Nephron progenitor cell (in vitro differentiated cells): ENCODE results near the gene TRIM45.

ENCODE experiments used
- DNase-seq: peaks from one replicate; pipeline ENCODE4 v3.0.0; 2021
- H3K27ac Mint-ChIP-seq: 2 replicates; pipeline ENCODE4 v1.8.0; 2021; ENCODE audit warnings: mild to moderate bottlenecking, moderate library complexity, mixed read lengths
- H3K27me3 Mint-ChIP-seq: 2 replicates; pipeline ENCODE4 v1.8.0; 2021; ENCODE audit warnings: mild to moderate bottlenecking, low read depth, mixed read lengths; ENCODE audit not compliant: poor library complexity
- H3K36me3 Mint-ChIP-seq: 2 replicates; pipeline ENCODE4 v1.8.0; 2021; ENCODE audit warnings: low read depth, mixed read lengths
- H3K4me1 Mint-ChIP-seq: 2 replicates; pipeline ENCODE4 v1.8.0; 2021; ENCODE audit warnings: mixed read lengths
- H3K4me3 Mint-ChIP-seq: 2 replicates; pipeline ENCODE4 v1.8.0; 2021; ENCODE audit warnings: mild to moderate bottlenecking, moderate library complexity, mixed read lengths
- H3K9me3 Mint-ChIP-seq: 2 replicates; pipeline ENCODE4 v1.8.0; 2021; ENCODE audit warnings: mild to moderate bottlenecking, moderate library complexity, mixed read lengths
- TF ChIP-seq, protein P1 (sequence below): fragments of 200-600 bp; sonication (generic); IDR thresholded peaks from 2 replicates; pipeline ENCODE4 v1.5.0; 2021; ENCODE audit warnings: antibody characterized with exemption

Gene TRIM45, protein sequence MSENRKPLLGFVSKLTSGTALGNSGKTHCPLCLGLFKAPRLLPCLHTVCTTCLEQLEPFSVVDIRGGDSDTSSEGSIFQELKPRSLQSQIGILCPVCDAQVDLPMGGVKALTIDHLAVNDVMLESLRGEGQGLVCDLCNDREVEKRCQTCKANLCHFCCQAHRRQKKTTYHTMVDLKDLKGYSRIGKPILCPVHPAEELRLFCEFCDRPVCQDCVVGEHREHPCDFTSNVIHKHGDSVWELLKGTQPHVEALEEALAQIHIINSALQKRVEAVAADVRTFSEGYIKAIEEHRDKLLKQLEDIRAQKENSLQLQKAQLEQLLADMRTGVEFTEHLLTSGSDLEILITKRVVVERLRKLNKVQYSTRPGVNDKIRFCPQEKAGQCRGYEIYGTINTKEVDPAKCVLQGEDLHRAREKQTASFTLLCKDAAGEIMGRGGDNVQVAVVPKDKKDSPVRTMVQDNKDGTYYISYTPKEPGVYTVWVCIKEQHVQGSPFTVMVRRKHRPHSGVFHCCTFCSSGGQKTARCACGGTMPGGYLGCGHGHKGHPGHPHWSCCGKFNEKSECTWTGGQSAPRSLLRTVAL

DNA sequence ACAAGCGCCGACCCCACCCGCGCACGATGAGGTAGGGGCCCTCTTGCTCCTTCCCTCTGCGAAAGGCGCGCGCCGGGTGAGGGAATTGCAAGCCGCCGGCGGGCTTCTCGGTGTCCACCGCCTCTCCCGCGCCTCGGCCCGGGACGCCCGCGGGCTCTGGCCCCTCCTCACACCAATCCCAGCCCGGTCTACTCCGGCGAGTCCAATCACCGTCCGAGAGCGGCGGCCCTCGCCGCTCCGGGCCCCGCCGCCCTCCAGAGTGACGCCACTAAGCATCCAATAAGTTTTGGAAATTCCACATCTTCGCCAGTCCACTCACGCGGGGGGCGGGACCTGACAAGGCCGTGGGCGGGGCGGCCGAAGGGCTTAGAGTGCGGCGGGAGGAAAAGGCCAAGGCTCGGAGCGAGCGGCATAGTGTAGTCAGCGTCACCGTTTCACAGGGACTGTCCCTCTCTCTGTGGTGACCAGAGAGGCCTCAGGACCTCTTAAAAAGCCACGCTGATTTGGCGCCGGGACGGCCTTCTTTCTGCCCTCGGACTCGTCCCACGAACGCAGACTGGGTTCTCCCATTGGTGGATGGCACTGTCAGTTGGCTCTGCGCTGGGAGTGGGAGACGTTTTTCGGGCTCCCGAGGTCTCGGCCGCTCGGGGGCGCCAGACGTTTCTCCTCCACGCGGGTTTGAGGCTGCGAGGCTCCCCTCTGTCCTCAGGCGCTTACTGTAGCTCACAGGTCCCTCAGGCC, at the start of gene TRIM45:
Gene TRIM45, minus strand, starts transcription at position 161 of the 741 bp plus-strand sequence. CDS start 548 bp downstream, outside the sequence.
- Mint-ChIP-seq H3K27me3 (peaks cover under 1% of the 10 kb centered on the region), H3K4me3 (peak within 1 kb of the TSS; percentile 86), H3K27ac (peak within 1 kb of the TSS; percentile 69), H3K4me1 (peaks cover 33% of the 10 kb centered on the region), H3K9me3 (no peaks in the 10 kb centered on the region), H3K36me3 (peaks cover 23% of the 10 kb centered on the region)
- DNase-seq, result peak; percentile 96
- TF ChIP-seq, protein P1, sequence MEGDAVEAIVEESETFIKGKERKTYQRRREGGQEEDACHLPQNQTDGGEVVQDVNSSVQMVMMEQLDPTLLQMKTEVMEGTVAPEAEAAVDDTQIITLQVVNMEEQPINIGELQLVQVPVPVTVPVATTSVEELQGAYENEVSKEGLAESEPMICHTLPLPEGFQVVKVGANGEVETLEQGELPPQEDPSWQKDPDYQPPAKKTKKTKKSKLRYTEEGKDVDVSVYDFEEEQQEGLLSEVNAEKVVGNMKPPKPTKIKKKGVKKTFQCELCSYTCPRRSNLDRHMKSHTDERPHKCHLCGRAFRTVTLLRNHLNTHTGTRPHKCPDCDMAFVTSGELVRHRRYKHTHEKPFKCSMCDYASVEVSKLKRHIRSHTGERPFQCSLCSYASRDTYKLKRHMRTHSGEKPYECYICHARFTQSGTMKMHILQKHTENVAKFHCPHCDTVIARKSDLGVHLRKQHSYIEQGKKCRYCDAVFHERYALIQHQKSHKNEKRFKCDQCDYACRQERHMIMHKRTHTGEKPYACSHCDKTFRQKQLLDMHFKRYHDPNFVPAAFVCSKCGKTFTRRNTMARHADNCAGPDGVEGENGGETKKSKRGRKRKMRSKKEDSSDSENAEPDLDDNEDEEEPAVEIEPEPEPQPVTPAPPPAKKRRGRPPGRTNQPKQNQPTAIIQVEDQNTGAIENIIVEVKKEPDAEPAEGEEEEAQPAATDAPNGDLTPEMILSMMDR, result peak; percentile 57

DNA sequence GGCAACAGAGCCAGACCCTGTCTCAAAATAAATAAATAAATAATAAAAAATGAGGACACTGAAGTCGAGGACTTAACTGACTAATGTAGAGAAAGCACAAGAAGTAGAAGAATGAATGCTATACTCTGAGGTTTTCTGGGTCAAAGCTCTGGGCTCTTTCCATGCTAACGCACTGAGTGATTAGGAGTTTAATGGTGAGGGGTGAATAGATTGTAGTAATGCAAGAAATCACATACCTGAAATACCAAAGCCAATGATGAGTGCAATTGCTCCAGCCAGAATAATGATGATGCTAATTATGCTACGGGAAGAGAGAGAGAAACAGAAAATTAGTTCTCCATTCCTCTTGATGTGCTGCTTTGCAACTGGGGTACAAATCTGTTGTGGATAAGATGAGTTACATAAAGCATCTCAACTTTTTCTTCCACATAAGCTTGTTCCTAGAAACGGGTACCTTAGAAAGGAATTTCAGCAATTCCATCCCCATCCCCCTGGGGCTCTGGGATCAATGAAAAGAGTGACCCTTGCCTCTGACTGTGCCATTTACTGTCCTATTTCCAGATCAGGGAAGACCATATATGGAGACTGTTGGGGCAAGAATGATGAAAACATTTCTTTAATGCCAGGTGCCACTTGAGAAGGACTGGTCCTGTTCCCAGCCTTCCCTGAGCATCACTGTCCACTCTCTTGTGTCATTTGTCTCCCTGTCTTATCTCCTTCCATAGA, 48.5 kb upstream of the TRIM45 start:
- Mint-ChIP-seq H3K9me3 (peaks cover 9% of the 10 kb centered on the region), H3K4me1 (peaks cover 4% of the 10 kb centered on the region), H3K36me3 (no peaks in the 10 kb centered on the region), H3K27me3 (peaks cover 4% of the 10 kb centered on the region), H3K4me3 (no peak overlapping the region), H3K27ac (no peak overlapping the region)
- TF ChIP-seq, protein P1, result no peak
- DNase-seq, result no peak

DNA sequence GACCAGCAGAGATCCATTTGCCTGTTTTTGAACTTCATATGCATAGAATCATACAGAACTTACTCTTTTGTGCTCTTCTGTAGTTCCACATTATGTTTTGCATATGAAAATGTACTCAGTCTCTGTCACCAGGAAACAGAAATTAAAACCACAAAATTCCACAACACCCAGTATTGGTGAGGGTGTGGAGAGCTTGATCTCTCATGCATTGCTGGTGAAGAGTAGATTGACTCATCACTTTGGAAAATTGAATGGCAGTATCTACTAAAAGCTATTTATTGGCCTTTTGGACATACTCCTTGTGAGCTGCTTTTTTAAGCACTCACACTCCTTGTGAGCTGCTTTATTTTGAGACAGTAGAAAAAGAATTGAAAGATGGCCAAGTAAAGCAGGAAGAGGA, 45.9 kb upstream of the TRIM45 start:
- Mint-ChIP-seq H3K9me3 (peaks cover 9% of the 10 kb centered on the region), H3K27me3 (no peaks in the 10 kb centered on the region), H3K4me3 (no peak overlapping the region), H3K27ac (no peak overlapping the region), H3K36me3 (no peaks in the 10 kb centered on the region), H3K4me1 (peaks cover 11% of the 10 kb centered on the region)
- DNase-seq, result no peak
- TF ChIP-seq, protein P1, result no peak

DNA sequence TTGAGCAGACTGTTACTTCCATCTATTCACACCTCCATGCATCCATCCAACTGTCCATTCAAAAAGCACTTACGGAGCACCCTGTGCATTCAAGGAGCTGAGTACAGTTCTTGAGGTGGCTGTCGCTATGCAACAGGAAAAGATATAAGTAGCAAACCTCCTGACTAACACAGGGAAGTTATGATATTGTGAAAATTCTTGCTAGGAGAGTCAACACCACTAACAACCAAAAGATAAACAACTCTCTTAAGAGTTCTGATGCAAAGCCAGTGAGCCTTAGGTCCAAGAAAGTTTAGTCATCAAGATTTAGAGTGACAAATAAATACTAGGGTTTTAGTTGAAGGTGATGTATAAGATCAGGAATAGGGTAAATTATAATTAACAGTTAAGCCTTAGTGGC, 44.5 kb upstream of the TRIM45 start:
- Mint-ChIP-seq H3K27ac (no peak overlapping the region), H3K36me3 (no peaks in the 10 kb centered on the region)

DNA sequence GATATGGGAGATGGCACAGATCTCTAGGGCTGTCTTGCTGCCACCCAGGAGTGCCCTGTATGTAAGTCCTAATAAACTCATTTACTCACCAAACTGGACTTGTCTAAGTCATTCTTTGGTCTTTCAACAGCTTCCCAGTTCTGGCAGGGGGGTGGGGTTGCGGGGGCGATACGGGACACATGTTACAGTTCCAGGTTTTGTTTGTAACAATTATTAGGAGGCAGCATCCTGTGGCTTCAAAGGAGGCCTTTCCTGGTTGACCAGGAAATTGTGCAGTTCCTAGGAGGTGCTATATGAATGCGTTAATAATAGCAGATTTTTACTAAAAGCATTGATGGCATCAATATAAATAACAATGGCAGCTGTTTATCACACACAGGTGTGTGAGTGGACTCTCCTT, 42.7 kb upstream of the TRIM45 start:
- TF ChIP-seq, protein P1, result no peak
- DNase-seq, result no peak
- no peak overlapping the region for H3K27ac Mint-ChIP-seq

More for the DNA sequence above, 44.5 kb upstream of the TRIM45 start:
- TF ChIP-seq, protein P1, result no peak
- peaks cover 9% of the 10 kb centered on the region for H3K9me3 Mint-ChIP-seq
- H3K27me3 Mint-ChIP-seq, result no peaks in the 10 kb centered on the region
- peaks cover 17% of the 10 kb centered on the region for H3K4me1 Mint-ChIP-seq
- no peak for DNase-seq
- H3K4me3 Mint-ChIP-seq, result no peak overlapping the region

More for the DNA sequence above, 42.7 kb upstream of the TRIM45 start:
- H3K9me3 Mint-ChIP-seq, result peaks cover 9% of the 10 kb centered on the region
- H3K27me3 Mint-ChIP-seq, result peaks cover 4% of the 10 kb centered on the region
- no peak overlapping the region for H3K4me3 Mint-ChIP-seq
- H3K36me3 Mint-ChIP-seq, result no peaks in the 10 kb centered on the region
- peaks cover 17% of the 10 kb centered on the region for H3K4me1 Mint-ChIP-seq
